Spleen (tissue), 11 donors: ENCODE results near the gene CPXM2. TPM values are rescaled to one million over a fixed set of nuclear protein-coding genes. Genes with fewer than 3 reads are reported as not detected.

Experiments used
- DNase-seq: peaks from one replicate; pipeline ENCODE4 v3.0.0-alpha.2; 2020
- H3K27ac ChIP-seq, 8 donors: fragments of 200-600 bp; sonication (generic) in 7 of 8; 1 replicate in 4 of 8; 2 replicates in 4 of 8; pipeline versions ENCODE4 v1.5.0 to v1.8.0; 2016 to 2021; ENCODE audit warnings: inconsistent platforms in 4 of 8, mild to moderate bottlenecking in 4 of 8, moderate library complexity in 1 of 8
- H3K27me3 ChIP-seq, 7 donors: fragments of 200-600 bp; sonication (generic) in 6 of 7; replicated peaks in 1 of 7; 1 replicate in 4 of 7; 2 replicates in 3 of 7; pipeline versions ENCODE4 v1.5.0 to v1.8.0; 2016 to 2021; ENCODE audit warnings: inconsistent platforms in 3 of 7, mild to moderate bottlenecking in 1 of 7
- H3K36me3 ChIP-seq, 6 donors: fragments of 200-600 bp; sonication (generic) in 5 of 6; 1 replicate in 4 of 6; 2 replicates in 2 of 6; pipeline versions ENCODE4 v1.5.0 to v1.8.0; 2016 to 2021; ENCODE audit warnings: inconsistent platforms in 2 of 6
- H3K4me1 ChIP-seq, 6 donors: fragments of 200-600 bp; sonication (generic) in 5 of 6; 1 replicate in 3 of 6; 2 replicates in 3 of 6; pipeline versions ENCODE4 v1.5.0 to v1.8.0; 2016 to 2021; ENCODE audit warnings: inconsistent platforms in 3 of 6
- H3K4me3 ChIP-seq, 8 donors: fragments of 200-600 bp; sonication (generic) in 7 of 8; 1 replicate in 4 of 8; 2 replicates in 4 of 8; pipeline versions ENCODE4 v1.5.0 to v1.8.0; 2016 to 2021; ENCODE audit warnings: inconsistent platforms in 4 of 8, mild to moderate bottlenecking in 4 of 8, moderate library complexity in 2 of 8
- H3K9me3 ChIP-seq, 8 donors: fragments of 200-600 bp; sonication (generic) in 7 of 8; 1 replicate in 4 of 8; 2 replicates in 4 of 8; pipeline versions ENCODE4 v1.5.0 to v1.8.0; 2016 to 2021; ENCODE audit warnings: inconsistent platforms in 4 of 8
- CTCF ChIP-seq, 11 experiments: fragments of 200-600 bp in 7 of 11; fragments of 450-650 bp in 4 of 11; sonication (generic) in 4 of 11; IDR thresholded peaks in 8 of 11; conservative IDR thresholded peaks in 3 of 11; 1 replicate in 7 of 11; 2 replicates in 4 of 11; pipeline versions ENCODE4 v1.4.0 to v1.8.0; 2016 to 2021; ENCODE audit warnings: antibody characterized with exemption in 11 of 11, inconsistent platforms in 4 of 11, mild to moderate bottlenecking in 1 of 11
- POLR2A ChIP-seq, 3 donors: fragments of 450-650 bp; IDR thresholded peaks; one replicate each; pipeline ENCODE4 v1.5.1; 2017; ENCODE audit warnings: antibody characterized with exemption in 3 of 3, mild to moderate bottlenecking in 1 of 3
- POLR2AphosphoS5 ChIP-seq, 3 donors: sonication (generic); formaldehyde crosslinking; IDR thresholded peaks; one replicate each; pipeline ENCODE4 v1.5.1; 2017; ENCODE audit warnings: antibody characterized with exemption in 3 of 3
- WGBS, 5 donors: extraction: QIAGEN DNeasy Blood & Tissue Kit in 3 of 5; methylation state at CpG; one replicate each; pipeline versions ENCODE4 v1.1.5 to v1.1.7; 2013 to 2018; 5-methylcytosine and 5-hydroxymethylcytosine counted together
- intact Hi-C: fragments of 100-400 bp; cut with DNase I; formaldehyde crosslinking; loops from one replicate; pipeline ENCODE4 v1.15.0; 2023; ENCODE audit warnings: low total_unique reads
- polyA plus RNA-seq, 3 donors: library from polyadenylated mRNA; stranded (reverse); fragments of 200-250 nt; gene quantifications; one replicate each; pipeline ENCODE4 v1.2.1, GENCODE V29; 2013
- total RNA-seq, 7 donors: library from RNA; depleted of rRNA in 3 of 7; stranded (reverse); fragments of >200 nt in 3 of 7; fragmentation: NEBNext Ultra II Directional in 4 of 7; extraction: Animal tissue kit (Norgen Biotek cat#: 25700) in 4 of 7; gene quantifications; one replicate each; pipeline versions ENCODE4 v1.1.0 to v1.2.1, GENCODE V29; 2016 to 2021
- donor health status: healthy with polysubstance abuse.
- donor health status: DM: no; HTN: no; CAD: no; lungs with moderate emphysema.
- donor health status: DM: no; HTN: no; CAD: no.
- donor health status: Bipolar disorder and iron deficiency.
- donor health status: healthy.
- donor health status: DM: no; HTN: no; CAD: no.
- donor health status: DM: yes; HTN: yes; CAD: no.

Gene CPXM2
- total and polyA plus RNA-seq, 10 donors = 3.7 to 38.2 (median 21.7) TPM

- intact Hi-C loops = no loop called here
- Histone ChIP-seq H3K4me3 (no peak overlapping the region), H3K36me3 (no peaks in the 10 kb centered on the region), H3K27me3 (peaks cover 0 to 5% (median 0%) of the 10 kb centered on the region in 7 donors), H3K27ac (no peak overlapping the region), H3K4me1 (no peaks in the 10 kb centered on the region), H3K9me3 (peaks cover 0 to 16% (median 4%) of the 10 kb centered on the region in 8 donors)
- WGBS, 5 donors = 81 to 96% (median 92%) methylated on average over 9 of the region's 9 CpGs
- TF ChIP-seq POLR2A (IDR thresholded peaks at IDR 0.05) = no peak
- no peak for TF ChIP-seq POLR2AphosphoS5 (IDR thresholded peaks at IDR 0.05)
- no peak for TF ChIP-seq CTCF (IDR thresholded peaks at IDR 0.05 in 8 of 11, conservative IDR thresholded peaks at IDR 0.05 in 3 of 11)
- DNase-seq = no peak
These were observed 50.5 kb downstream of the CPXM2 start for GRCh38 chr10:123841115-123841514.

GRCh38 chr10:123840714-123841113, 50.9 kb downstream of the CPXM2 start:
- TF ChIP-seq CTCF (IDR thresholded peaks at IDR 0.05 in 8 of 11, conservative IDR thresholded peaks at IDR 0.05 in 3 of 11) = no peak
- TF ChIP-seq POLR2AphosphoS5 (IDR thresholded peaks at IDR 0.05) = no peak
- no peak for TF ChIP-seq POLR2A (IDR thresholded peaks at IDR 0.05)
- Histone ChIP-seq H3K27me3 (peaks cover 0 to 9% (median 0%) of the 10 kb centered on the region in 7 donors), H3K36me3 (no peaks in the 10 kb centered on the region), H3K4me1 (no peaks in the 10 kb centered on the region), H3K9me3 (peaks cover 0 to 12% (median 4%) of the 10 kb centered on the region in 8 donors), H3K4me3 (no peak overlapping the region), H3K27ac (no peak overlapping the region)
- WGBS, 5 donors = 82 to 95% (median 84%) methylated on average over 4 of the region's 4 CpGs
- no peak for DNase-seq
- intact Hi-C loops = no loop called here

- Histone ChIP-seq H3K36me3 (no peaks in the 10 kb centered on the region), H3K27me3 (peaks cover 0 to 24% (median 0%) of the 10 kb centered on the region in 7 donors), H3K9me3 (no peaks in the 10 kb centered on the region), H3K27ac (no peak overlapping the region), H3K4me3 (no peak overlapping the region), H3K4me1 (no peaks in the 10 kb centered on the region)
- WGBS, 5 donors = 72 to 81% (median 80%) methylated on average over 13 of the region's 13 CpGs
- intact Hi-C loops = no loop called here
- DNase-seq = no peak
- TF ChIP-seq POLR2AphosphoS5 (IDR thresholded peaks at IDR 0.05) (no peak), CTCF (IDR thresholded peaks at IDR 0.05 in 8 of 11, conservative IDR thresholded peaks at IDR 0.05 in 3 of 11) (no peak), POLR2A (IDR thresholded peaks at IDR 0.05) (no peak)
These were observed 52.9 kb downstream of the CPXM2 start for GRCh38 chr10:123838596-123839310.

GRCh38 chr10:123837756-123838155, 53.9 kb downstream of the CPXM2 start:
- no peak overlapping the region for H3K27ac ChIP-seq
- H3K9me3 ChIP-seq = no peaks in the 10 kb centered on the region
- no peaks in the 10 kb centered on the region for H3K36me3 ChIP-seq
- peaks cover 0 to 32% (median 0%) of the 10 kb centered on the region in 7 donors for H3K27me3 ChIP-seq
- no peak for DNase-seq
- H3K4me1 ChIP-seq = no peaks in the 10 kb centered on the region
- H3K4me3 ChIP-seq = no peak overlapping the region
- whole genome bisulfite sequencing, 5 donors = 88 to 92% (median 91%) methylated on average over 6 of the region's 6 CpGs
- TF ChIP-seq POLR2A (IDR thresholded peaks at IDR 0.05) (no peak), POLR2AphosphoS5 (IDR thresholded peaks at IDR 0.05) (no peak), CTCF (IDR thresholded peaks at IDR 0.05 in 8 of 11, conservative IDR thresholded peaks at IDR 0.05 in 3 of 11) (no peak)
- intact Hi-C loops = no loop called here
